HEK293 (cell line): ENCODE results near the gene SIGLEC12.

Source experiments
- CTCF ChIA-PET: fragments of 350-600 bp; formaldehyde crosslinking; extraction: SDS; loops from one replicate; lab custom pipeline; 2021; ENCODE audit warnings: antibody characterized with exemption; lab: Yijun Ruan, JAX
- POLR2A ChIA-PET: fragments of 300-600 bp; formaldehyde crosslinking; extraction: SDS; loops from one replicate; lab custom pipeline; 2020; ENCODE audit warnings: antibody characterized with exemption, inconsistent platforms; lab: Yijun Ruan, JAX
- H3K27ac ChIP-seq: fragments of 200-500 bp; sonication (Bioruptor generic); 2 replicates; pipeline ENCODE4 v1.5.1; 2014; ENCODE audit warnings: low read depth, low read length, control low read depth, inconsistent platforms; ENCODE audit errors: extremely low read depth
- H3K36me3 ChIP-seq, 2 experiments: fragments of 200-500 bp in 1 of 2; sonication (Bioruptor generic) in 1 of 2; 1 replicate in 1 of 2; 2 replicates in 1 of 2; pipeline ENCODE4 v1.5.1; 2014 to 2017; ENCODE audit warnings: inconsistent platforms in 2 of 2, low read length in 2 of 2; ENCODE audit not compliant: control insufficient read depth in 2 of 2, insufficient read depth in 1 of 2
- H3K4me1 ChIP-seq: fragments of 200-500 bp; sonication (Bioruptor generic); 2 replicates; pipeline ENCODE4 v1.5.1; 2014; ENCODE audit warnings: mild to moderate bottlenecking, low read length, inconsistent platforms; ENCODE audit not compliant: control insufficient read depth, insufficient read depth
- H3K4me3 ChIP-seq: 2 replicates; pipeline ENCODE4 v1.5.1; 2011; ENCODE audit warnings: low read depth, mild to moderate bottlenecking, control low read depth, low read length, moderate library complexity
- H3K9me3 ChIP-seq: fragments of 200-500 bp; sonication (Bioruptor generic); 2 replicates; pipeline ENCODE4 v1.5.1; 2014; ENCODE audit warnings: low read depth, low read length, inconsistent platforms; ENCODE audit not compliant: control insufficient read depth, insufficient read depth
- BCL11B ChIP-seq: fragments of 450-650 bp; formaldehyde crosslinking; IDR thresholded peaks from 2 replicates; pipeline ENCODE4 v1.5.1; 2016; ENCODE audit warnings: low read depth, missing biosample characterization, missing genetic modification characterization
- INSM2 ChIP-seq: fragments of 450-650 bp; formaldehyde crosslinking; IDR thresholded peaks from 2 replicates; pipeline ENCODE4 v1.5.1; 2016; ENCODE audit warnings: missing biosample characterization, missing genetic modification characterization
- PRDM6 ChIP-seq: fragments of 450-650 bp; formaldehyde crosslinking; IDR thresholded peaks from 2 replicates; pipeline ENCODE4 v1.5.1; 2017; ENCODE audit warnings: missing biosample characterization, missing genetic modification characterization
- REST ChIP-seq: fragments of 450-650 bp; formaldehyde crosslinking; IDR thresholded peaks from 2 replicates; pipeline ENCODE4 v1.5.1; 2016; ENCODE audit warnings: missing biosample characterization, missing genetic modification characterization
- ZBTB48 ChIP-seq: fragments of 450-650 bp; formaldehyde crosslinking; IDR thresholded peaks from 2 replicates; pipeline ENCODE4 v1.5.1; 2016; ENCODE audit warnings: missing biosample characterization, missing genetic modification characterization
- ZBTB8A ChIP-seq: fragments of 450-650 bp; formaldehyde crosslinking; IDR thresholded peaks from 2 replicates; pipeline ENCODE4 v1.5.1; 2016; ENCODE audit warnings: missing biosample characterization, missing genetic modification characterization
- ZEB2 ChIP-seq: fragments of 450-650 bp; formaldehyde crosslinking; IDR thresholded peaks from 2 replicates; pipeline ENCODE4 v1.5.1; 2016; ENCODE audit warnings: missing biosample characterization, missing genetic modification characterization
- ZFP69B ChIP-seq: fragments of 450-650 bp; formaldehyde crosslinking; IDR thresholded peaks from 2 replicates; pipeline ENCODE4 v1.5.1; 2016; ENCODE audit warnings: missing biosample characterization, missing genetic modification characterization
- ZNF133 ChIP-seq: fragments of 450-650 bp; formaldehyde crosslinking; IDR thresholded peaks from 2 replicates; pipeline ENCODE4 v1.5.1; 2016; ENCODE audit warnings: missing biosample characterization, missing genetic modification characterization
- ZNF148 ChIP-seq: fragments of 450-650 bp; formaldehyde crosslinking; IDR thresholded peaks from 2 replicates; pipeline ENCODE4 v1.5.0; 2017; ENCODE audit warnings: missing biosample characterization, missing genetic modification characterization, borderline replicate concordance
- ZNF221 ChIP-seq: fragments of 450-650 bp; formaldehyde crosslinking; IDR thresholded peaks from 2 replicates; pipeline ENCODE4 v1.5.1; 2017; ENCODE audit warnings: missing biosample characterization, missing genetic modification characterization, borderline replicate concordance
- ZNF239 ChIP-seq: fragments of 450-650 bp; formaldehyde crosslinking; IDR thresholded peaks from 2 replicates; pipeline ENCODE4 v1.5.1; 2016; ENCODE audit warnings: missing biosample characterization, missing genetic modification characterization
- ZNF248 ChIP-seq: fragments of 450-650 bp; formaldehyde crosslinking; IDR thresholded peaks from 2 replicates; pipeline ENCODE4 v1.5.1; 2017; ENCODE audit warnings: missing biosample characterization, missing genetic modification characterization
- ZNF37A ChIP-seq: fragments of 450-650 bp; IDR thresholded peaks from 2 replicates; pipeline ENCODE4 v1.5.1; 2018; ENCODE audit warnings: missing biosample characterization, missing genetic modification characterization
- ZNF398 ChIP-seq: fragments of 450-650 bp; formaldehyde crosslinking; IDR thresholded peaks from 2 replicates; pipeline ENCODE4 v1.5.1; 2017; ENCODE audit warnings: missing biosample characterization, missing genetic modification characterization
- ZNF529 ChIP-seq: fragments of 450-650 bp; formaldehyde crosslinking; IDR thresholded peaks from 2 replicates; pipeline ENCODE4 v1.5.1; 2017; ENCODE audit warnings: missing genetic modification characterization, missing biosample characterization; ENCODE audit not compliant: insufficient replicate concordance
- ZNF585B ChIP-seq: fragments of 450-650 bp; formaldehyde crosslinking; IDR thresholded peaks from 2 replicates; pipeline ENCODE4 v1.5.1; 2016; ENCODE audit warnings: missing biosample characterization, missing genetic modification characterization
- ZNF658 ChIP-seq: fragments of 450-650 bp; formaldehyde crosslinking; IDR thresholded peaks from 2 replicates; pipeline ENCODE4; 2016; ENCODE audit warnings: missing biosample characterization, missing genetic modification characterization
- ZNF776 ChIP-seq: fragments of 450-650 bp; formaldehyde crosslinking; IDR thresholded peaks from 2 replicates; pipeline ENCODE4 v1.5.0; 2017; ENCODE audit warnings: missing biosample characterization, missing genetic modification characterization, borderline replicate concordance
- ZNF791 ChIP-seq: fragments of 450-650 bp; formaldehyde crosslinking; IDR thresholded peaks from 2 replicates; pipeline ENCODE4 v1.5.1; 2016; ENCODE audit warnings: missing biosample characterization, missing genetic modification characterization
- ZXDB ChIP-seq: fragments of 450-650 bp; formaldehyde crosslinking; IDR thresholded peaks from 2 replicates; pipeline ENCODE4 v1.5.1; 2016; ENCODE audit warnings: missing biosample characterization, missing genetic modification characterization

The SIGLEC12 gene

GRCh38 chr19:51458899-51459505 lies 42.6 kb downstream of the SIGLEC12 start (continued):
- TF ChIP-seq ZNF791 = no peak

GRCh38 chr19:51458051-51458645 lies 43.5 kb downstream of the SIGLEC12 start, which contains the start of gene SIGLEC8:
TSS of gene SIGLEC8 (minus strand) at chr19:51458454. CDS start at chr19:51458387, 67 bp downstream.
- H3K9me3 ChIP-seq = no peaks in the 10 kb centered on the region
- CTCF ChIA-PET = interaction anchor here (0.9 kb wide), 1 partner anchor 15 kb away, joined by 4 read pairs; no protein-coding TSS in a partner anchor
- TF ChIP-seq BCL11B (tag by site-specific recombination) (no peak), ZNF239 (no peak), ZFP69B (no peak), ZNF37A (tag by site-specific recombination) (no peak), REST (tag by site-specific recombination) (no peak), ZNF658 (no peak), ZNF585B (no peak), ZNF529 (no peak), ZNF221 (tag by site-specific recombination) (no peak), ZXDB (tag by site-specific recombination) (no peak), ZNF148 (tag by site-specific recombination) (no peak), ZNF398 (tag by site-specific recombination) (no peak), INSM2 (tag by site-specific recombination) (no peak), ZNF248 (tag by site-specific recombination) (no peak), ZNF776 (tag by site-specific recombination) (no peak), ZEB2 (tag by site-specific recombination) (no peak), ZBTB8A (no peak), ZNF133 (tag by site-specific recombination) (no peak), PRDM6 (tag by site-specific recombination) (no peak), ZBTB48 (tag by site-specific recombination) (no peak)
- TF ChIP-seq, all 188 proteins: peak for 0
- POLR2A ChIA-PET = no interaction called here
- Histone ChIP-seq H3K27ac (no peak within 1 kb of the TSS), H3K36me3 (no peaks in the 10 kb centered on the region), H3K4me3 (no peak within 1 kb of the TSS), H3K4me1 (no peaks in the 10 kb centered on the region)
